Liver (tissue), 9 donors: Measurements from ENCODE around the gene CELF4. TPM values are rescaled to one million over a fixed set of nuclear protein-coding genes. Genes with fewer than 3 reads are reported as not detected.

ENCODE experiments used
- DNase-seq: peaks from one replicate; pipeline ENCODE4 v3.0.0-alpha.2; 2017; ENCODE audit warnings: low spot score
- H3K27ac ChIP-seq, 2 donors: one replicate each; pipeline ENCODE4 v1.7.0; 2013; ENCODE audit warnings: inconsistent platforms in 2 of 2, low read length in 2 of 2, control low read depth in 1 of 2, low read depth in 1 of 2, mild to moderate bottlenecking in 1 of 2
- H3K27me3 ChIP-seq, 4 donors: one replicate each; pipeline versions ENCODE4 v1.6.1 to v1.7.0; 2013; ENCODE audit warnings: low read length in 3 of 4, inconsistent platforms in 1 of 4, mild to moderate bottlenecking in 1 of 4, moderate library complexity in 1 of 4; ENCODE audit not compliant: control insufficient read depth in 4 of 4, insufficient read depth in 4 of 4
- H3K36me3 ChIP-seq, 4 donors: one replicate each; pipeline versions ENCODE4 v1.6.1 to v1.7.0; 2013; ENCODE audit warnings: low read length in 3 of 4, mild to moderate bottlenecking in 3 of 4, low read depth in 1 of 4, moderate library complexity in 1 of 4; ENCODE audit not compliant: control insufficient read depth in 4 of 4, insufficient read depth in 3 of 4
- H3K4me1 ChIP-seq, 4 donors: one replicate each; pipeline versions ENCODE4 v1.6.1 to v1.7.0; 2013; ENCODE audit warnings: low read length in 3 of 4, mild to moderate bottlenecking in 3 of 4, moderate library complexity in 1 of 4; ENCODE audit not compliant: control insufficient read depth in 4 of 4, insufficient read depth in 4 of 4
- H3K4me3 ChIP-seq, 3 donors: one replicate each; pipeline versions ENCODE4 v1.6.1 to v1.7.0; 2013; ENCODE audit warnings: low read length in 3 of 3, control low read depth in 1 of 3, low read depth in 1 of 3, mild to moderate bottlenecking in 1 of 3
- H3K9ac ChIP-seq, 2 donors: one replicate each; pipeline ENCODE4 v1.7.0; 2013; ENCODE audit warnings: low read length in 2 of 2, mild to moderate bottlenecking in 2 of 2, moderate library complexity in 2 of 2, control low read depth in 1 of 2, low read depth in 1 of 2
- H3K9me3 ChIP-seq, 4 donors: one replicate each; pipeline versions ENCODE4 v1.6.1 to v1.7.0; 2013; ENCODE audit warnings: low read length in 3 of 4; ENCODE audit not compliant: control insufficient read depth in 4 of 4
- ATF3 ChIP-seq: IDR thresholded peaks from 2 replicates; pipeline ENCODE4 v1.6.1; 2016; ENCODE audit warnings: antibody characterized with exemption
- FOXA1 ChIP-seq: IDR thresholded peaks from 2 replicates; pipeline ENCODE4 v1.6.1; 2016; ENCODE audit warnings: antibody characterized with exemption
- FOXA2 ChIP-seq: IDR thresholded peaks from 2 replicates; pipeline ENCODE4 v1.6.1; 2016; ENCODE audit warnings: antibody characterized with exemption
- GABPA ChIP-seq, 2 donors: IDR thresholded peaks in 1 of 2; conservative IDR thresholded peaks in 1 of 2; 2 replicates each; pipeline ENCODE4 v1.6.1; 2016; ENCODE audit warnings: antibody characterized with exemption in 2 of 2, mild to moderate bottlenecking in 1 of 2, moderate library complexity in 1 of 2
- HNF4A ChIP-seq, 2 donors: conservative IDR thresholded peaks; 2 replicates each; pipeline ENCODE4 v1.6.1; 2016; ENCODE audit warnings: antibody characterized with exemption in 2 of 2, mild to moderate bottlenecking in 2 of 2
- HNF4G ChIP-seq: IDR thresholded peaks from 2 replicates; pipeline ENCODE4 v1.6.1; 2016; ENCODE audit warnings: antibody characterized with exemption
- MAX ChIP-seq: IDR thresholded peaks from 2 replicates; pipeline ENCODE4 v1.6.1; 2016; ENCODE audit warnings: antibody characterized with exemption
- NR2F2 ChIP-seq: IDR thresholded peaks from 2 replicates; pipeline ENCODE4 v1.6.1; 2016; ENCODE audit warnings: antibody characterized with exemption
- RAD21 ChIP-seq, 2 donors: IDR thresholded peaks; 2 replicates each; pipeline ENCODE4 v1.6.1; 2016; ENCODE audit warnings: antibody characterized with exemption in 2 of 2, mild to moderate bottlenecking in 2 of 2
- REST ChIP-seq: IDR thresholded peaks from 2 replicates; pipeline ENCODE4 v1.6.1; 2016; ENCODE audit warnings: antibody characterized with exemption, mild to moderate bottlenecking
- TAF1 ChIP-seq: conservative IDR thresholded peaks from 2 replicates; pipeline ENCODE4 v1.6.1; 2016; ENCODE audit warnings: antibody characterized with exemption, mild to moderate bottlenecking
- ZBTB33 ChIP-seq: IDR thresholded peaks from 2 replicates; pipeline ENCODE4 v1.6.1; 2016; ENCODE audit warnings: antibody characterized with exemption
- WGBS: extraction: QIAGEN DNeasy Blood & Tissue Kit; methylation state at CpG from one replicate; pipeline ENCODE4 v1.1.7; 2013; 5-methylcytosine and 5-hydroxymethylcytosine counted together
- polyA plus RNA-seq, 2 donors: library from polyadenylated mRNA; stranded (reverse) in 1 of 2; unstranded in 1 of 2; fragments of 200-250 nt in 1 of 2; fragments of >200 nt in 1 of 2; fragmentation: Nextera tagmentation in 1 of 2; extraction: Ambion mirVana in 1 of 2; gene quantifications; one replicate each; pipeline versions ENCODE4 v1.2.1 to v1.2.3, GENCODE V29; 2013 to 2015
- total RNA-seq, 2 donors: library from RNA; depleted of rRNA; stranded (reverse); fragments of >200 nt; gene quantifications; one replicate each; pipeline ENCODE4 v1.2.3, GENCODE V29; 2014
- donor health status: healthy.
- donor health status: healthy.
- donor health status: healthy.
- donor health status: healthy.
- donor health status: healthy.

Gene CELF4
- total and polyA plus RNA-seq, 4 donors = 0.08 to 0.28 (median 0.21) TPM; not detected in 1

GRCh38 chr18:37561986-37562385, 3.6 kb downstream of the CELF4 start:
- WGBS = 9% methylated on average over 1 of the region's 1 CpG
- Histone ChIP-seq H3K36me3 (no peaks in the 10 kb centered on the region), H3K27me3 (peaks cover 0 to 10% (median 7%) of the 10 kb centered on the region in 4 donors), H3K9ac (no peak overlapping the region), H3K4me1 (peaks cover 6 to 18% (median 12%) of the 10 kb centered on the region in 4 donors), H3K9me3 (no peaks in the 10 kb centered on the region), H3K27ac (no peak overlapping the region), H3K4me3 (no peak overlapping the region)
- TF ChIP-seq MAX (no peak), FOXA2 (no peak), FOXA1 (no peak), ATF3 (no peak), GABPA (IDR thresholded peaks at IDR 0.05 in 1 of 2, conservative IDR thresholded peaks at IDR 0.05 in 1 of 2) (no peak), TAF1 (no peak)
- no peak for DNase-seq

- Histone ChIP-seq H3K4me1 (peaks cover 0 to 2% (median under 1%) of the 10 kb centered on the region in 4 donors), H3K4me3 (no peak overlapping the region), H3K9ac (no peak overlapping the region), H3K36me3 (no peaks in the 10 kb centered on the region), H3K9me3 (no peaks in the 10 kb centered on the region), H3K27ac (no peak overlapping the region), H3K27me3 (peaks cover 0 to 7% (median 2%) of the 10 kb centered on the region in 4 donors)
- DNase-seq = no peak
- no peak for TF ChIP-seq HNF4G
- TF ChIP-seq FOXA1 = no peak
- 26% methylated on average over 2 of the region's 2 CpGs for WGBS
Observed at GRCh38 chr18:37560003-37560402, 5.6 kb downstream of the CELF4 start.

- no peak for TF ChIP-seq ATF3
- no peak for TF ChIP-seq NR2F2
- no peak for TF ChIP-seq ZBTB33
- no peak for TF ChIP-seq FOXA2
- Histone ChIP-seq H3K9ac (no peak overlapping the region), H3K9me3 (no peaks in the 10 kb centered on the region), H3K4me1 (no peaks in the 10 kb centered on the region), H3K27me3 (peaks cover 0 to 5% (median under 1%) of the 10 kb centered on the region in 4 donors), H3K36me3 (no peaks in the 10 kb centered on the region), H3K4me3 (no peak overlapping the region), H3K27ac (no peak overlapping the region)
- DNase-seq = no peak
- 45% methylated on average over 1 of the region's 1 CpG for WGBS
Observed at GRCh38 chr18:37559194-37559593, 6.4 kb downstream of the CELF4 start.

- 25% methylated on average over 5 of the region's 5 CpGs for WGBS
- H3K4me3 ChIP-seq = no peak overlapping the region
- H3K9ac ChIP-seq = no peak overlapping the region
- no peaks in the 10 kb centered on the region for H3K4me1 ChIP-seq
- no peak for TF ChIP-seq GABPA (IDR thresholded peaks at IDR 0.05 in 1 of 2, conservative IDR thresholded peaks at IDR 0.05 in 1 of 2)
- no peak for TF ChIP-seq REST
- TF ChIP-seq MAX = no peak
- no peak for TF ChIP-seq TAF1
- TF ChIP-seq FOXA1 = no peak
- TF ChIP-seq ATF3 = no peak
- TF ChIP-seq HNF4G = no peak
- no peak for TF ChIP-seq RAD21 (IDR thresholded peaks at IDR 0.05)
- TF ChIP-seq HNF4A (conservative IDR thresholded peaks at IDR 0.05) = no peak
- TF ChIP-seq FOXA2 = no peak
- H3K27me3 ChIP-seq = peaks cover 0 to 2% (median 0%) of the 10 kb centered on the region in 4 donors
- no peak for DNase-seq
- H3K27ac ChIP-seq = no peak overlapping the region
- no peaks in the 10 kb centered on the region for H3K36me3 ChIP-seq
- no peaks in the 10 kb centered on the region for H3K9me3 ChIP-seq
Observed at GRCh38 chr18:37554399-37554787, 11.2 kb downstream of the CELF4 start.
